ENCODE measurements around the gene DDIT4. TPM values are rescaled to one million over a fixed set of nuclear protein-coding genes. Genes with fewer than 3 reads are reported as not detected.

DDIT4 gene
- total and polyA plus RNA-seq, 2 experiments from 2014 or later: 114 to 136 TPM

- Histone ChIP-seq H3K36me3 (ENCODE audit: insufficient read depth) (no peaks in the 10 kb centered on the region), H3K27me3 (ENCODE audit: insufficient read depth) (no peaks in the 10 kb centered on the region), H3K4me1 (ENCODE audit: insufficient read depth) (peaks cover 38% of the 10 kb centered on the region), H2AFZ (peak overlapping the region; percentile 15; the same call in 1 of the 2 replicates), H3K79me2 (replicated peaks; ENCODE audit: insufficient read depth) (no peaks in the 10 kb centered on the region), H3K4me3 (no peak overlapping the region), H4K20me1 (replicated peaks; ENCODE audit: insufficient read depth) (no peaks in the 10 kb centered on the region), H3K9me2 (ENCODE audit: insufficient read depth) (no peaks in the 10 kb centered on the region), H3K4me2 (no peak overlapping the region), H3K27ac (ENCODE audit: low read depth) (no peak overlapping the region), H3F3A (replicated peaks; ENCODE audit: low read depth) (peaks cover 31% of the 10 kb centered on the region)
- no peak overlapping the region; the same call in 2 of the 3 replicates for H3K4me3 Mint-ChIP-seq
- DNase-seq (ENCODE audit: low spot score): no peak
- H3K27me3 Mint-ChIP-seq (ENCODE audit: insufficient read depth, low read depth, poor library complexity): peaks cover 28% of the 10 kb centered on the region
- no peak for TF ChIP-seq ZNF462 (CRISPR knock-in tag; IDR thresholded peaks at IDR 0.05)
- no peak for TF ChIP-seq ZNF114 (CRISPR knock-in tag; IDR thresholded peaks at IDR 0.05)
- no peak for TF ChIP-seq REST (IDR thresholded peaks at IDR 0.05; ENCODE audit: unreplicated experiment)
- H3K27ac Mint-ChIP-seq: no peak overlapping the region
- no peak for ATAC-seq
- no peaks in the 10 kb centered on the region for H3K36me3 Mint-ChIP-seq (ENCODE audit: low read depth)
- H3K9me3 Mint-ChIP-seq: no peaks in the 10 kb centered on the region
- peaks cover 52% of the 10 kb centered on the region for H3K4me1 Mint-ChIP-seq
Measured at GRCh38 chr10:72264536-72264935, 9.2 kb upstream of the DDIT4 start.

Measured in GM23338 (cell line).